ENCODE data around the gene CLRN3. TPM values are rescaled to one million over a fixed set of nuclear protein-coding genes. Genes with fewer than 3 reads are reported as not detected.

The CLRN3 gene
- total and polyA plus RNA-seq, 2 experiments from 2014 or later: not detected

DNA sequence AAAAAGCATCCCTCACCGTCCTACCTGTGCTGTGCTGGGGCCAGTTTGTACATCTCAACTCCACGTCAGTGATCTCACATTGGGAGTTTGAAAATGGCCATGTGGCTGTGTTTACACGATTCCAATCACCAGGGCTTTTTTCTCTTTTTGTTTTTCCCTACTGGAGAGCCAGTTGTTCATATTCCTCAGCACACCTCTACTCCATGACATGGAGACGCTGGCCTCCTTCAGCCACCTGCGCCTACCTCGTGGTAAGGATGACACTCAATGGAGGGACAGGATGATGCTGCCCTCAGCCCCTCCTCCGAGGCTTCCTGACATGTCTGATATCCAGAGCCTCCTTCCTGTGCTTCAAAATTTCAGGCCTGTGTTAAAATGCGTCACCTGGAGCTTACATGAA lies 10.3 kb downstream of the CLRN3 start (continued):
- TF ChIP-seq EZH2 (IDR thresholded peaks at IDR 0.05; ENCODE audit: low read depth, unreplicated experiment): no peak
- TF ChIP-seq, protein P1, sequence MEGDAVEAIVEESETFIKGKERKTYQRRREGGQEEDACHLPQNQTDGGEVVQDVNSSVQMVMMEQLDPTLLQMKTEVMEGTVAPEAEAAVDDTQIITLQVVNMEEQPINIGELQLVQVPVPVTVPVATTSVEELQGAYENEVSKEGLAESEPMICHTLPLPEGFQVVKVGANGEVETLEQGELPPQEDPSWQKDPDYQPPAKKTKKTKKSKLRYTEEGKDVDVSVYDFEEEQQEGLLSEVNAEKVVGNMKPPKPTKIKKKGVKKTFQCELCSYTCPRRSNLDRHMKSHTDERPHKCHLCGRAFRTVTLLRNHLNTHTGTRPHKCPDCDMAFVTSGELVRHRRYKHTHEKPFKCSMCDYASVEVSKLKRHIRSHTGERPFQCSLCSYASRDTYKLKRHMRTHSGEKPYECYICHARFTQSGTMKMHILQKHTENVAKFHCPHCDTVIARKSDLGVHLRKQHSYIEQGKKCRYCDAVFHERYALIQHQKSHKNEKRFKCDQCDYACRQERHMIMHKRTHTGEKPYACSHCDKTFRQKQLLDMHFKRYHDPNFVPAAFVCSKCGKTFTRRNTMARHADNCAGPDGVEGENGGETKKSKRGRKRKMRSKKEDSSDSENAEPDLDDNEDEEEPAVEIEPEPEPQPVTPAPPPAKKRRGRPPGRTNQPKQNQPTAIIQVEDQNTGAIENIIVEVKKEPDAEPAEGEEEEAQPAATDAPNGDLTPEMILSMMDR (conservative IDR thresholded peaks at IDR 0.05; ENCODE audit: low read depth in 2 of 2): no peak

DNA sequence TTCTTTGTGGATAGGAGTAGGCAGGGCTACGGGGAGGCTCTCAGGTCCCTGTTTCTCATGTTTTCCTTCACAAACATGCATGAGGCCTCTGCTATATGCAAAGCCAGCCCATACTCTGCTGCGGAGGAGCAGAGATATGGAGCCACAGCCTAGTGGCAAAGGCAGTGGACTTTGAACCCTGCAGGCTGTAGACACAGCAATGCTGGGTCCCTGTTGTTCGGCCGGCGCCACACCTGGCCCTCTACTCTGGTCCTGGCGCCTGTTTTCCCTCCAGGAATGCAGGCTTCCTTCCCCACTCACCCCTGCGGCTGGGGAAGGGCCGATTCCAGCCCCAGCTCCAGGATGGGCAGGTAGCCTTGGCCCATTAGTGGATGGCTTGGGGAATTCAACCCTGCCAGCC lies 11.5 kb downstream of the CLRN3 start:
- H3K36me3 ChIP-seq (ENCODE audit: insufficient read depth): no peaks in the 10 kb centered on the region
- TF ChIP-seq EZH2phosphoT487 (IDR thresholded peaks at IDR 0.05; ENCODE audit: unreplicated experiment) (no peak), ZNF331 (CRISPR knock-in tag; IDR thresholded peaks at IDR 0.05; ENCODE audit: low read depth) (no peak), JUNB (IDR thresholded peaks at IDR 0.05; ENCODE audit: unreplicated experiment) (no peak)
- no peaks in the 10 kb centered on the region for H4K20me1 ChIP-seq (replicated peaks; ENCODE audit: insufficient read depth)
- H3K4me3 ChIP-seq: no peak overlapping the region
- H3K4me1 ChIP-seq (ENCODE audit: insufficient read depth): no peaks in the 10 kb centered on the region
- H3K27me3 Mint-ChIP-seq (ENCODE audit: insufficient read depth, low read depth, poor library complexity): peaks cover 5% of the 10 kb centered on the region
- no peak for DNase-seq (ENCODE audit: low spot score)
- no peak overlapping the region for H3K4me3 Mint-ChIP-seq
- no peaks in the 10 kb centered on the region for H3K79me2 ChIP-seq (replicated peaks; ENCODE audit: insufficient read depth)
- no peaks in the 10 kb centered on the region for H3F3A ChIP-seq (replicated peaks; ENCODE audit: low read depth)
- H3K4me1 Mint-ChIP-seq: no peaks in the 10 kb centered on the region
- H3K27me3 ChIP-seq (ENCODE audit: insufficient read depth): no peaks in the 10 kb centered on the region
- H3K27ac ChIP-seq (ENCODE audit: low read depth): no peak overlapping the region
- no peaks in the 10 kb centered on the region for H3K36me3 Mint-ChIP-seq (ENCODE audit: low read depth)
- H3K27ac Mint-ChIP-seq: no peak overlapping the region
- H3K9me2 ChIP-seq (ENCODE audit: insufficient read depth): no peaks in the 10 kb centered on the region
- H2AFZ ChIP-seq: no peak overlapping the region
- no peak for ATAC-seq
- H3K9me3 Mint-ChIP-seq: no peaks in the 10 kb centered on the region
- no peak overlapping the region for H3K4me2 ChIP-seq

DNA sequence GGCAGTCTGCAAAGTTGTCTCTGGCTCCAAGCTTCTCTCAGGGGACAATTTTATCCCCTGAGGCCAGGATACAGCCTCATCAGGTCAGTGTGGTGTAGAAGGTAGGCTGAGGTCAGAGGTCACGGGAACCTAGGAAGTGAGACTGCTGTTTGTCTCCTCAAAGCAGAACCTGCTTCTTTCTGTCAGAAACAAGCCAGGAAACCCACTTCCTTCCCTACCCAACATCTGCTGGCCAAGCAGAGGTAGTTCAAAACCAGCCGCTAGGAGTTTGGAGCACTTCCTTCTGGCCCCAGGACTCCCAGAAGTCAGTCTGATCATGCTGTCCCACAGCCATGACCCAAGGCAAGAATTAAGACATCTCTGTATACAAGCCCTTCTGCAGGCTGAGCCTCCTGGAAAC lies 12.2 kb downstream of the CLRN3 start:
- H3F3A ChIP-seq (replicated peaks; ENCODE audit: low read depth): no peaks in the 10 kb centered on the region
- no peaks in the 10 kb centered on the region for H3K36me3 Mint-ChIP-seq (ENCODE audit: low read depth)
- H3K27me3 Mint-ChIP-seq (ENCODE audit: insufficient read depth, low read depth, poor library complexity): peaks cover 5% of the 10 kb centered on the region
- H3K27me3 ChIP-seq (ENCODE audit: insufficient read depth): no peaks in the 10 kb centered on the region
- no peaks in the 10 kb centered on the region for H4K20me1 ChIP-seq (replicated peaks; ENCODE audit: insufficient read depth)
- no peaks in the 10 kb centered on the region for H3K36me3 ChIP-seq (ENCODE audit: insufficient read depth)
- ATAC-seq (no peak), DNase-seq (ENCODE audit: low spot score) (no peak)
- H3K4me1 ChIP-seq (ENCODE audit: insufficient read depth): no peaks in the 10 kb centered on the region
- no peaks in the 10 kb centered on the region for H3K4me1 Mint-ChIP-seq
- H3K27ac Mint-ChIP-seq: no peak overlapping the region
- no peak overlapping the region for H2AFZ ChIP-seq
- no peaks in the 10 kb centered on the region for H3K9me2 ChIP-seq (ENCODE audit: insufficient read depth)
- no peaks in the 10 kb centered on the region for H3K9me3 Mint-ChIP-seq
- TF ChIP-seq, protein P2, sequence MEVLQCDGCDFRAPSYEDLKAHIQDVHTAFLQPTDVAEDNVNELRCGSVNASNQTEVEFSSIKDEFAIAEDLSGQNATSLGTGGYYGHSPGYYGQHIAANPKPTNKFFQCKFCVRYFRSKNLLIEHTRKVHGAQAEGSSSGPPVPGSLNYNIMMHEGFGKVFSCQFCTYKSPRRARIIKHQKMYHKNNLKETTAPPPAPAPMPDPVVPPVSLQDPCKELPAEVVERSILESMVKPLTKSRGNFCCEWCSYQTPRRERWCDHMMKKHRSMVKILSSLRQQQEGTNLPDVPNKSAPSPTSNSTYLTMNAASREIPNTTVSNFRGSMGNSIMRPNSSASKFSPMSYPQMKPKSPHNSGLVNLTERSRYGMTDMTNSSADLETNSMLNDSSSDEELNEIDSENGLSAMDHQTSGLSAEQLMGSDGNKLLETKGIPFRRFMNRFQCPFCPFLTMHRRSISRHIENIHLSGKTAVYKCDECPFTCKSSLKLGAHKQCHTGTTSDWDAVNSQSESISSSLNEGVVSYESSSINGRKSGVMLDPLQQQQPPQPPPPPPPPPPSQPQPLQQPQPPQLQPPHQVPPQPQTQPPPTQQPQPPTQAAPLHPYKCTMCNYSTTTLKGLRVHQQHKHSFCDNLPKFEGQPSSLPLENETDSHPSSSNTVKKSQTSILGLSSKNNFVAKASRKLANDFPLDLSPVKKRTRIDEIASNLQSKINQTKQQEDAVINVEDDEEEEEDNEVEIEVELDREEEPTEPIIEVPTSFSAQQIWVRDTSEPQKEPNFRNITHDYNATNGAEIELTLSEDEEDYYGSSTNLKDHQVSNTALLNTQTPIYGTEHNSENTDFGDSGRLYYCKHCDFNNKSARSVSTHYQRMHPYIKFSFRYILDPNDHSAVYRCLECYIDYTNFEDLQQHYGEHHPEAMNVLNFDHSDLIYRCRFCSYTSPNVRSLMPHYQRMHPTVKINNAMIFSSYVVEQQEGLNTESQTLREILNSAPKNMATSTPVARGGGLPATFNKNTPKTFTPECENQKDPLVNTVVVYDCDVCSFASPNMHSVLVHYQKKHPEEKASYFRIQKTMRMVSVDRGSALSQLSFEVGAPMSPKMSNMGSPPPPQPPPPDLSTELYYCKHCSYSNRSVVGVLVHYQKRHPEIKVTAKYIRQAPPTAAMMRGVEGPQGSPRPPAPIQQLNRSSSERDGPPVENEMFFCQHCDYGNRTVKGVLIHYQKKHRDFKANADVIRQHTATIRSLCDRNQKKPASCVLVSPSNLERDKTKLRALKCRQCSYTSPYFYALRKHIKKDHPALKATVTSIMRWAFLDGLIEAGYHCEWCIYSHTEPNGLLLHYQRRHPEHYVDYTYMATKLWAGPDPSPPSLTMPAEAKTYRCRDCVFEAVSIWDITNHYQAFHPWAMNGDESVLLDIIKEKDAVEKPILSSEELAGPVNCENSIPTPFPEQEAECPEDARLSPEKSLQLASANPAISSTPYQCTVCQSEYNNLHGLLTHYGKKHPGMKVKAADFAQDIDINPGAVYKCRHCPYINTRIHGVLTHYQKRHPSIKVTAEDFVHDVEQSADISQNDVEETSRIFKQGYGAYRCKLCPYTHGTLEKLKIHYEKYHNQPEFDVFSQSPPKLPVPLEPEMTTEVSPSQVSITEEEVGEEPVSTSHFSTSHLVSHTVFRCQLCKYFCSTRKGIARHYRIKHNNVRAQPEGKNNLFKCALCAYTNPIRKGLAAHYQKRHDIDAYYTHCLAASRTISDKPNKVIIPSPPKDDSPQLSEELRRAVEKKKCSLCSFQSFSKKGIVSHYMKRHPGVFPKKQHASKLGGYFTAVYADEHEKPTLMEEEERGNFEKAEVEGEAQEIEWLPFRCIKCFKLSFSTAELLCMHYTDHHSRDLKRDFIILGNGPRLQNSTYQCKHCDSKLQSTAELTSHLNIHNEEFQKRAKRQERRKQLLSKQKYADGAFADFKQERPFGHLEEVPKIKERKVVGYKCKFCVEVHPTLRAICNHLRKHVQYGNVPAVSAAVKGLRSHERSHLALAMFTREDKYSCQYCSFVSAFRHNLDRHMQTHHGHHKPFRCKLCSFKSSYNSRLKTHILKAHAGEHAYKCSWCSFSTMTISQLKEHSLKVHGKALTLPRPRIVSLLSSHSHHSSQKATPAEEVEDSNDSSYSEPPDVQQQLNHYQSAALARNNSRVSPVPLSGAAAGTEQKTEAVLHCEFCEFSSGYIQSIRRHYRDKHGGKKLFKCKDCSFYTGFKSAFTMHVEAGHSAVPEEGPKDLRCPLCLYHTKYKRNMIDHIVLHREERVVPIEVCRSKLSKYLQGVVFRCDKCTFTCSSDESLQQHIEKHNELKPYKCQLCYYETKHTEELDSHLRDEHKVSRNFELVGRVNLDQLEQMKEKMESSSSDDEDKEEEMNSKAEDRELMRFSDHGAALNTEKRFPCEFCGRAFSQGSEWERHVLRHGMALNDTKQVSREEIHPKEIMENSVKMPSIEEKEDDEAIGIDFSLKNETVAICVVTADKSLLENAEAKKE (CRISPR knock-in tag; IDR thresholded peaks at IDR 0.05): no peak
- TF ChIP-seq ZNF114 (CRISPR knock-in tag; IDR thresholded peaks at IDR 0.05): no peak
- no peak overlapping the region for H3K4me2 ChIP-seq
- H3K79me2 ChIP-seq (replicated peaks; ENCODE audit: insufficient read depth): no peaks in the 10 kb centered on the region
- no peak overlapping the region for H3K4me3 ChIP-seq
- no peak overlapping the region for H3K4me3 Mint-ChIP-seq
- H3K27ac ChIP-seq (ENCODE audit: low read depth): no peak overlapping the region

Data from GM23338 (cell line).